B cell (primary cell): ENCODE data around the gene TBC1D32. TPM values are rescaled to one million over a fixed set of nuclear protein-coding genes. Genes with fewer than 3 reads are reported as not detected.

ENCODE experiments used
- ATAC-seq: fragments of 200-7000 bp; cut with Tn5 transposase; one replicate; pipeline ENCODE4 v1.10.0; 2021; ENCODE audit warnings: low read depth, mild to moderate bottlenecking, moderate number of reproducible peaks, moderate library complexity
- CTCF ChIA-PET: fragments of 350-600 bp; sonication (Branson Sonifier 250); formaldehyde crosslinking; loops from one replicate; lab custom pipeline; 2021; ENCODE audit warnings: antibody characterized with exemption, inconsistent platforms; lab: Charles Lee
- POLR2A ChIA-PET: fragments of 350-600 bp; sonication (Branson Sonifier 250); formaldehyde crosslinking; loops from one replicate; lab custom pipeline; 2021; ENCODE audit warnings: antibody characterized with exemption; lab: Charles Lee
- DNase-seq: peaks from one replicate; pipeline ENCODE4 v3.0.0; 2013
- H2AFZ ChIP-seq: 2 replicates; pipeline ENCODE4 v1.6.1; 2012; ENCODE audit warnings: mild to moderate bottlenecking, low read depth, low read length; ENCODE audit not compliant: insufficient read depth, poor library complexity, severe bottlenecking
- H3K27ac ChIP-seq, 2 donors: 1 replicate in 1 of 2; 2 replicates in 1 of 2; pipeline ENCODE4 v1.5.1; 2012 to 2013; ENCODE audit warnings: low read length in 2 of 2, mild to moderate bottlenecking in 2 of 2, moderate library complexity in 1 of 2
- H3K27me3 ChIP-seq, 4 experiments: fragments of 200-600 bp in 1 of 4; sonication (generic) in 1 of 4; replicated peaks in 1 of 4; 1 replicate in 2 of 4; 2 replicates in 2 of 4; pipeline versions ENCODE4 v1.6.1 to v1.7.0; 2013 to 2016; ENCODE audit warnings: low read length in 3 of 4, mild to moderate bottlenecking in 2 of 4, mixed read lengths in 1 of 4, moderate library complexity in 1 of 4; ENCODE audit not compliant: insufficient read depth in 4 of 4, control insufficient read depth in 3 of 4; ENCODE audit errors: control extremely low read depth in 1 of 4
- H3K36me3 ChIP-seq, 2 experiments: replicated peaks in 1 of 2; 1 replicate in 1 of 2; 2 replicates in 1 of 2; pipeline versions ENCODE4 v1.6.1 to v1.7.1; 2013; ENCODE audit warnings: low read length in 1 of 2; ENCODE audit not compliant: insufficient read depth in 2 of 2, control insufficient read depth in 1 of 2; ENCODE audit errors: control extremely low read depth in 1 of 2, extremely low read depth in 1 of 2
- H3K4me1 ChIP-seq, 2 donors: fragments of 200-600 bp in 1 of 2; sonication (generic) in 1 of 2; 1 replicate in 1 of 2; 2 replicates in 1 of 2; pipeline versions ENCODE4 v1.5.1 to v1.6.1; 2013 to 2017; ENCODE audit warnings: low read length in 2 of 2; ENCODE audit not compliant: control insufficient read depth in 2 of 2, insufficient read depth in 2 of 2
- H3K4me2 ChIP-seq: replicated peaks from 2 replicates; pipeline ENCODE3; 2012; ENCODE audit warnings: mild to moderate bottlenecking, low read depth, low read length; ENCODE audit not compliant: poor library complexity, severe bottlenecking
- H3K4me3 ChIP-seq, 5 experiments: fragments of 200-600 bp in 1 of 5; sonication (generic) in 1 of 5; 1 replicate in 3 of 5; 2 replicates in 2 of 5; pipeline versions ENCODE4 v1.5.1 to v1.7.0; 2011 to 2016; ENCODE audit warnings: low read length in 4 of 5, mild to moderate bottlenecking in 4 of 5, low read depth in 2 of 5, control low read depth in 1 of 5, moderate library complexity in 1 of 5; ENCODE audit not compliant: insufficient read depth in 1 of 5; ENCODE audit errors: control extremely low read depth in 1 of 5, extremely low read depth in 1 of 5
- H3K79me2 ChIP-seq: fragments of 200-600 bp; sonication (generic); one replicate; pipeline ENCODE4 v1.6.0; 2016; ENCODE audit warnings: low read length; ENCODE audit not compliant: control insufficient read depth, insufficient read depth
- H3K9ac ChIP-seq: fragments of 200-600 bp; sonication (generic); 2 replicates; pipeline ENCODE4 v1.6.1; 2017; ENCODE audit warnings: mild to moderate bottlenecking, low read length, moderate library complexity
- H3K9me3 ChIP-seq, 3 donors: one replicate each; pipeline versions ENCODE4 v1.6.1 to v1.7.1; 2013; ENCODE audit warnings: low read length in 2 of 3; ENCODE audit not compliant: control insufficient read depth in 2 of 3, insufficient read depth in 1 of 3; ENCODE audit errors: control extremely low read depth in 1 of 3
- H4K20me1 ChIP-seq: 2 replicates; pipeline ENCODE4 v1.6.0; 2012; ENCODE audit warnings: mild to moderate bottlenecking, low read length; ENCODE audit not compliant: insufficient read depth, control insufficient read depth, poor library complexity, severe bottlenecking
- H3K27ac Mint-ChIP-seq: one replicate; pipeline ENCODE4 v1.8.0; 2021; ENCODE audit warnings: mixed read lengths
- H3K27me3 Mint-ChIP-seq: one replicate; pipeline ENCODE4 v1.8.0; 2021; ENCODE audit warnings: mixed read lengths
- H3K4me1 Mint-ChIP-seq: one replicate; pipeline ENCODE4 v1.8.0; 2021; ENCODE audit warnings: mixed read lengths
- H3K4me3 Mint-ChIP-seq: one replicate; pipeline ENCODE4 v1.8.0; 2021; ENCODE audit warnings: mixed read lengths
- H3K9me3 Mint-ChIP-seq: one replicate; pipeline ENCODE4 v1.8.0; 2022; ENCODE audit warnings: mixed read lengths; ENCODE audit not compliant: insufficient read depth
- CTCF ChIP-seq: fragments of 200-600 bp; IDR thresholded peaks from one replicate; pipeline ENCODE4 v1.8.0; 2022; ENCODE audit warnings: antibody characterized with exemption, mild to moderate bottlenecking
- EZH2 ChIP-seq: IDR thresholded peaks from 2 replicates; pipeline ENCODE4 v1.6.1; 2012; ENCODE audit warnings: borderline replicate concordance, low read depth, mild to moderate bottlenecking, moderate library complexity, low read length; ENCODE audit not compliant: insufficient read depth, poor library complexity, severe bottlenecking
- WGBS: methylation state at CpG from one replicate; pipeline ENCODE4 v1.1.5; 2013; ENCODE audit warnings: missing lambda C conversion rate; ENCODE audit not compliant: insufficient coverage; 5-methylcytosine and 5-hydroxymethylcytosine counted together
- intact Hi-C: fragments of 100-400 bp; cut with micrococcal nuclease; formaldehyde crosslinking; loops from one replicate; pipeline ENCODE4 v1.10.0; 2022
- polyA plus RNA-seq: library from polyadenylated mRNA; depleted of rRNA; stranded (reverse); fragments of >200 nt; gene quantifications from 2 replicates; pipeline ENCODE4 v1.2.3, GENCODE V29; 2012
- total RNA-seq, 2 donors: library from RNA; stranded (reverse); fragments of 120-200 nt in 1 of 2; gene quantifications; 1 replicate in 1 of 2; 2 replicates in 1 of 2; pipeline versions ENCODE4 v1.2.3 to v1.2.4, GENCODE V29; 2013 to 2022

TBC1D32 gene
- total and polyA plus RNA-seq, 2 donors (not counting 1 experiment from before 2014, with no cell fraction given) = 9.0 to 20.9 TPM

DNA sequence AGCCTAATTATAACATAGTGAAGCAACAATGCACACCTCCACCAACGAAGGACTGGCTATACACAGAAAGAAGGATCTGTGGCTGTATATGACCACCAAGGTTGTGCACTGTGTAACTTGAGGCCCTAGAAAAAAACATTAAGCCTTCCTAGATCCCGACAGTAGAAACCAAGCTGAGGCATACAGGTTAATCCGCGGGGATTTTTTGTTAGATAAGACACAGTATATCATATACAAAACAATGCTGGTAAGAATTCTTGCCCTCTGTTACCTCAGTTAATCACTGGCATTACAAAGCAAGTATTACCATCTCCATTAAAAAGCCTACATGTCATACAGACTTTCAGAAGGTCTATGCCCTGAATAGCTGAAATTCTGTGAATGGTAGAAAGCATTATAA is 228.8 kb downstream of the TBC1D32 start:
- DNase-seq = no peak
- intact Hi-C loops = no loop called here
- no peak overlapping the region for H3K27ac Mint-ChIP-seq
- Histone ChIP-seq H3K9me3 (no peaks in the 10 kb centered on the region), H3K79me2 (no peaks in the 10 kb centered on the region), H3K27ac (no peak overlapping the region), H3K27me3 (no peaks in the 10 kb centered on the region), H3K9ac (no peak overlapping the region), H4K20me1 (no peaks in the 10 kb centered on the region), H2AFZ (no peak overlapping the region), H3K4me1 (no peaks in the 10 kb centered on the region), H3K4me3 (no peak overlapping the region), H3K4me2 (no peak overlapping the region), H3K36me3 (no peaks in the 10 kb centered on the region)
- H3K9me3 Mint-ChIP-seq = no peaks in the 10 kb centered on the region
- ATAC-seq = no peak
- CTCF ChIA-PET = no interaction called here
- WGBS = no CpG with 5 or more reads among the region's 4 CpGs
- POLR2A ChIA-PET = no interaction called here
- no peaks in the 10 kb centered on the region for H3K27me3 Mint-ChIP-seq
- no peak overlapping the region for H3K4me3 Mint-ChIP-seq
- no peaks in the 10 kb centered on the region for H3K4me1 Mint-ChIP-seq
- TF ChIP-seq EZH2 = no peak
- no peak for TF ChIP-seq CTCF

GRCh38 chr6:121093928-121094327 is 240.4 kb downstream of the TBC1D32 start:
- ATAC-seq (no peak), DNase-seq (no peak)
- no peaks in the 10 kb centered on the region for H3K27me3 ChIP-seq
- Mint-ChIP-seq H3K9me3 (no peaks in the 10 kb centered on the region), H3K27me3 (no peaks in the 10 kb centered on the region), H3K4me1 (no peaks in the 10 kb centered on the region), H3K4me3 (no peak overlapping the region), H3K27ac (no peak overlapping the region)
- H3K4me1 ChIP-seq = no peaks in the 10 kb centered on the region
- H3K9me3 ChIP-seq = no peaks in the 10 kb centered on the region
- H3K27ac ChIP-seq = no peak overlapping the region
- CTCF ChIA-PET = no interaction called here
- H3K4me3 ChIP-seq = no peak overlapping the region
- H3K36me3 ChIP-seq = no peaks in the 10 kb centered on the region
- H3K9ac ChIP-seq = no peak overlapping the region
- no peak for TF ChIP-seq CTCF
- no peak for TF ChIP-seq EZH2
- intact Hi-C loops = no loop called here
- no peaks in the 10 kb centered on the region for H4K20me1 ChIP-seq
- POLR2A ChIA-PET = no interaction called here
- H3K4me2 ChIP-seq = no peak overlapping the region
- H3K79me2 ChIP-seq = no peaks in the 10 kb centered on the region
- H2AFZ ChIP-seq = no peak overlapping the region
